K562 treated with DMSO at 1 percent for 12 hours (cell line): ENCODE measurements around the gene PDCD4. TPM values are rescaled to one million over a fixed set of nuclear protein-coding genes. Genes with fewer than 3 reads are reported as not detected.

Experiments
- total RNA-seq: library from RNA; unstranded; fragments of 300-600 nt; gene quantifications from 2 replicates; pipeline ENCODE4 v1.2.3, GENCODE V29; 2022; ENCODE audit not compliant: insufficient read depth

The PDCD4 gene
- 12.2 and 44.1 TPM in 2 replicates for total RNA-seq

GRCh38 chr10:110871298-110872084, at the start of gene PDCD4:
TSS of gene PDCD4 (plus strand) at chr10:110871928. CDS start at chr10:110876028, 4,100 bp downstream.

DNA sequence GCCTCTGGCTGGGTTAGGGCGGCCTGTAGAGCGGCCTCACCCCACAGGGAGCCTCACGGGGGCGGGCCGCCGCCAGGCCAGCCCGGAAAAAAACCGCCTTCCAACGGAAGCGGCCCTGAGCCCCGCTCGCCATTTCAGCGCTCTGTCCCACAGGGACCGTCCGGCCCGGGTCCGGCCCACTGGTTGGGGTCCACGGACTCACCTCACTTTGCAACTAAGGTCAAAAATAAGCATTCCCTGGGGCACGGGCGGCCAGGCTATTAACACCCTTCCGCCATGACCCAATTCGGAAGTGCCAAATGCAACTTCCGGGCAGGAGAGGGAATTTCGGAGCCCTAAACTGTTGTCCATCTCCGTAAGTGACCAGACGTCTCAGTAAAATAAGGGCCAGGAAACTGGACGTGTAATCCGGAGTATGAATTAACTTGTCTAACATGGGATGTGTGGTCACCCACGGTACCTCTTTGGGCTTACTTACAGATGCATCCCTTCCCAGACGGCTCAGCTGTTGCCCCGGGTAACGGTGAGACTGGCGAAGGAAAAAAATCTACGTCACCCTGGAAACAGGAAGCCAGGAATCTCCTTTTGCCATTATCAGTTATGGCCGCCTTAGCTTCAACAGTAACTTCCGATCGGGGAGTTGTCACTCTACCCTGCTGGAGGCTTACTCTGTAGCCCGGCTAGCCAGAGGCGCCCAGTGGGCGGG, 47.1 kb downstream of the PDCD4 start, which contains the start of gene BBIP1:
TSS of gene BBIP1 (minus strand) at position 538 of the 706 bp plus-strand sequence. CDS start 1,023 bp downstream, outside the sequence.

GRCh38 chr10:110919349-110919931, 47.7 kb downstream of the PDCD4 start, which contains the start of gene SHOC2:
TSS of gene SHOC2 (plus strand) at chr10:110919604. CDS start at chr10:110964359, 44,755 bp downstream.

Other genes starting within 250 kb of the PDCD4 start
- gene RBM20, start 227.6 kb upstream of the PDCD4 start, total RNA-seq: 0.57 and 3.1 TPM in 2 replicates
- gene BBIP1, start 47.3 kb downstream of the PDCD4 start, total RNA-seq: 10.1 and 13.1 TPM in 2 replicates
- gene SHOC2, start 47.7 kb downstream of the PDCD4 start, total RNA-seq: 5.3 and 15.4 TPM in 2 replicates
- not detected in 2 replicates for gene ADRA2A, start 205.1 kb downstream of the PDCD4 start, total RNA-seq